Neural progenitor cell (in vitro differentiated cells): Measurements from ENCODE around the gene PRUNE2. TPM values are rescaled to one million over a fixed set of nuclear protein-coding genes. Genes with fewer than 3 reads are reported as not detected.

Experiments
- DNase-seq: peaks from one replicate; pipeline ENCODE4 v3.0.0-alpha.2; 2016; ENCODE audit warnings: low spot score
- H2AFZ ChIP-seq: fragments of 200-600 bp; sonication (generic); replicated peaks from 2 replicates; pipeline ENCODE4 v1.6.1; 2016; ENCODE audit warnings: antibody characterized with exemption
- H3F3A ChIP-seq: fragments of 200-600 bp; sonication (generic); 2 replicates; pipeline ENCODE4 v1.6.1; 2016; ENCODE audit warnings: antibody characterized with exemption, low read depth
- H3K27ac ChIP-seq: fragments of 200-600 bp; sonication (generic); 2 replicates; pipeline ENCODE4 v1.5.1; 2016; ENCODE audit warnings: mild to moderate bottlenecking
- H3K27me3 ChIP-seq: fragments of 200-600 bp; sonication (generic); 2 replicates; pipeline ENCODE4 v1.6.1; 2016; ENCODE audit warnings: mild to moderate bottlenecking, moderate library complexity
- H3K36me3 ChIP-seq: fragments of 200-600 bp; sonication (generic); 2 replicates; pipeline ENCODE4 v1.5.1; 2016
- H3K4me1 ChIP-seq: fragments of 200-600 bp; sonication (generic); 2 replicates; pipeline ENCODE4 v1.6.1; 2016; ENCODE audit warnings: mixed run types
- H3K4me2 ChIP-seq: fragments of 200-600 bp; sonication (generic); 2 replicates; pipeline ENCODE4 v1.6.1; 2016
- H3K4me3 ChIP-seq: fragments of 200-600 bp; sonication (generic); 2 replicates; pipeline ENCODE4 v1.5.1; 2016
- H3K79me2 ChIP-seq: fragments of 200-600 bp; sonication (generic); 2 replicates; pipeline ENCODE4 v1.6.1; 2016; ENCODE audit warnings: low read depth
- H3K9ac ChIP-seq: fragments of 200-600 bp; sonication (generic); 2 replicates; pipeline ENCODE4 v1.6.1; 2016
- H3K9me3 ChIP-seq: fragments of 200-600 bp; sonication (generic); 2 replicates; pipeline ENCODE4 v1.5.1; 2016; ENCODE audit warnings: low read depth
- H4K20me1 ChIP-seq: fragments of 200-600 bp; sonication (generic); 2 replicates; pipeline ENCODE4 v1.6.1; 2016; ENCODE audit warnings: low read depth
- H3K27ac Mint-ChIP-seq: 3 replicates; pipeline ENCODE4 v1.8.0; 2021; ENCODE audit warnings: mixed read lengths
- H3K27me3 Mint-ChIP-seq: 2 replicates; pipeline ENCODE4 v1.8.0; 2022; ENCODE audit warnings: low read depth, mild to moderate bottlenecking, inconsistent platforms, moderate library complexity, mixed read lengths; ENCODE audit not compliant: insufficient read depth
- H3K36me3 Mint-ChIP-seq: 3 replicates; pipeline ENCODE4 v1.8.0; 2021; ENCODE audit warnings: mixed read lengths
- H3K4me1 Mint-ChIP-seq: 3 replicates; pipeline ENCODE4 v1.8.0; 2021; ENCODE audit warnings: mixed read lengths
- H3K4me3 Mint-ChIP-seq: 3 replicates; pipeline ENCODE4 v1.8.0; 2021; ENCODE audit warnings: mild to moderate bottlenecking, moderate library complexity, mixed read lengths
- H3K9me3 Mint-ChIP-seq: 3 replicates; pipeline ENCODE4 v1.8.0; 2020; ENCODE audit warnings: mixed read lengths
- CTCF ChIP-seq: fragments of 200-600 bp; sonication (generic); IDR thresholded peaks from 2 replicates; pipeline ENCODE4 v1.5.1; 2017; ENCODE audit warnings: antibody characterized with exemption, mild to moderate bottlenecking
- EZH2 ChIP-seq: fragments of 200-600 bp; sonication (generic); IDR thresholded peaks from 2 replicates; pipeline ENCODE4 v1.6.1; 2017; ENCODE audit warnings: antibody characterized with exemption, mild to moderate bottlenecking, moderate library complexity
- EZH2phosphoT487 ChIP-seq: fragments of 200-600 bp; sonication (generic); IDR thresholded peaks from 2 replicates; pipeline ENCODE4 v1.6.1; 2017; ENCODE audit warnings: antibody characterized with exemption
- total RNA-seq: library from RNA; depleted of rRNA; stranded (reverse); fragments of >200 nt; gene quantifications from 2 replicates; pipeline ENCODE4 v1.2.3, GENCODE V29; 2015; ENCODE audit warnings: low replicate concordance

The PRUNE2 gene
- total RNA-seq, 1 donor from 2014 or later = 28.2 TPM

GRCh38 chr9:76572151-76572550 is 333.8 kb downstream of the PRUNE2 start:
- no peak for DNase-seq
- Mint-ChIP-seq H3K9me3 (peaks cover 4% of the 10 kb centered on the region), H3K4me1 (peaks cover 5% of the 10 kb centered on the region), H3K4me3 (no peak overlapping the region), H3K27ac (no peak overlapping the region), H3K27me3 (no peaks in the 10 kb centered on the region), H3K36me3 (no peaks in the 10 kb centered on the region)
- H3K27me3 ChIP-seq = peaks cover 4% of the 10 kb centered on the region
- H3K9ac ChIP-seq = no peak overlapping the region
- H3K36me3 ChIP-seq = no peaks in the 10 kb centered on the region
- no peaks in the 10 kb centered on the region for H3F3A ChIP-seq
- no peak overlapping the region for H2AFZ ChIP-seq
- H3K9me3 ChIP-seq = no peaks in the 10 kb centered on the region
- no peak overlapping the region for H3K4me3 ChIP-seq
- H3K4me2 ChIP-seq = no peak overlapping the region
- H4K20me1 ChIP-seq = no peaks in the 10 kb centered on the region
- no peaks in the 10 kb centered on the region for H3K79me2 ChIP-seq
- TF ChIP-seq CTCF (no peak), EZH2 (no peak), EZH2phosphoT487 (no peak)
- no peak overlapping the region for H3K27ac ChIP-seq
- H3K4me1 ChIP-seq = no peaks in the 10 kb centered on the region

- Histone ChIP-seq H4K20me1 (no peaks in the 10 kb centered on the region), H3F3A (no peaks in the 10 kb centered on the region), H2AFZ (no peak overlapping the region), H3K9me3 (no peaks in the 10 kb centered on the region), H3K79me2 (no peaks in the 10 kb centered on the region), H3K4me1 (no peaks in the 10 kb centered on the region), H3K9ac (no peak overlapping the region), H3K4me2 (no peak overlapping the region), H3K27me3 (peaks cover 4% of the 10 kb centered on the region), H3K4me3 (no peak overlapping the region), H3K27ac (no peak overlapping the region), H3K36me3 (no peaks in the 10 kb centered on the region)
- no peak for DNase-seq
- Mint-ChIP-seq H3K9me3 (peaks cover 4% of the 10 kb centered on the region), H3K36me3 (no peaks in the 10 kb centered on the region), H3K27ac (no peak overlapping the region), H3K27me3 (no peaks in the 10 kb centered on the region), H3K4me3 (no peak overlapping the region), H3K4me1 (peaks cover 5% of the 10 kb centered on the region)
- no peak for TF ChIP-seq EZH2
- no peak for TF ChIP-seq EZH2phosphoT487
- TF ChIP-seq CTCF = no peak
These were observed 334.2 kb downstream of the PRUNE2 start for GRCh38 chr9:76571743-76572146.

GRCh38 chr9:76571288-76571687 is 334.6 kb downstream of the PRUNE2 start:
- H3K4me3 Mint-ChIP-seq = no peak overlapping the region
- H3K79me2 ChIP-seq = no peaks in the 10 kb centered on the region
- no peak overlapping the region for H3K27ac ChIP-seq
- H3K4me2 ChIP-seq = no peak overlapping the region
- no peaks in the 10 kb centered on the region for H3F3A ChIP-seq
- TF ChIP-seq EZH2phosphoT487 (no peak), CTCF (no peak), EZH2 (no peak)
- no peaks in the 10 kb centered on the region for H4K20me1 ChIP-seq
- H2AFZ ChIP-seq = no peak overlapping the region
- no peaks in the 10 kb centered on the region for H3K36me3 ChIP-seq
- H3K9ac ChIP-seq = no peak overlapping the region
- H3K4me1 ChIP-seq = no peaks in the 10 kb centered on the region
- H3K9me3 ChIP-seq = no peaks in the 10 kb centered on the region
- H3K4me1 Mint-ChIP-seq = peaks cover 2% of the 10 kb centered on the region
- peaks cover 4% of the 10 kb centered on the region for H3K9me3 Mint-ChIP-seq
- H3K27ac Mint-ChIP-seq = no peak overlapping the region
- H3K4me3 ChIP-seq = no peak overlapping the region
- H3K27me3 Mint-ChIP-seq = peaks cover 1% of the 10 kb centered on the region
- DNase-seq = no peak
- peaks cover 4% of the 10 kb centered on the region for H3K27me3 ChIP-seq
- H3K36me3 Mint-ChIP-seq = no peaks in the 10 kb centered on the region

- H3K4me2 ChIP-seq = no peak overlapping the region
These were observed 335.1 kb downstream of the PRUNE2 start for GRCh38 chr9:76570826-76571225.

More at GRCh38 chr9:76570826-76571225, 335.1 kb downstream of the PRUNE2 start:
- peaks cover 4% of the 10 kb centered on the region for H3K9me3 Mint-ChIP-seq
- no peaks in the 10 kb centered on the region for H3K79me2 ChIP-seq
- no peaks in the 10 kb centered on the region for H4K20me1 ChIP-seq
- H3K9me3 ChIP-seq = no peaks in the 10 kb centered on the region
- H3K4me3 ChIP-seq = no peak overlapping the region
- peaks cover 2% of the 10 kb centered on the region for H3K27me3 Mint-ChIP-seq
- no peak overlapping the region for H2AFZ ChIP-seq
- no peaks in the 10 kb centered on the region for H3K36me3 Mint-ChIP-seq
- H3K4me1 ChIP-seq = no peaks in the 10 kb centered on the region
- no peaks in the 10 kb centered on the region for H3K4me1 Mint-ChIP-seq
- H3K36me3 ChIP-seq = no peaks in the 10 kb centered on the region
- DNase-seq = no peak
- peaks cover 4% of the 10 kb centered on the region for H3K27me3 ChIP-seq
- no peaks in the 10 kb centered on the region for H3F3A ChIP-seq
- no peak overlapping the region for H3K4me3 Mint-ChIP-seq
- H3K27ac ChIP-seq = no peak overlapping the region
- no peak overlapping the region for H3K9ac ChIP-seq
- TF ChIP-seq EZH2phosphoT487 = no peak
- no peak overlapping the region for H3K27ac Mint-ChIP-seq
